Stimulated activated CD8-positive, alpha-beta memory T cell treated with anti-CD3 and anti-CD28 coated beads, Interleukin-4, amount 100 ng/mL, for 48 hours (primary cell): ENCODE results near the gene CNPY1.

Experiments used
- DNase-seq: peaks from one replicate; pipeline ENCODE4 v3.0.0-alpha.2; 2020

The CNPY1 gene

GRCh38 chr7:155558351-155558750 lies 12.0 kb upstream of the CNPY1 start:
- DNase-seq = no peak

- no peak for DNase-seq
Observed at GRCh38 chr7:155557778-155558177, 11.4 kb upstream of the CNPY1 start.

GRCh38 chr7:155556763-155557162 lies 10.4 kb upstream of the CNPY1 start:
- DNase-seq = no peak

GRCh38 chr7:155555116-155555695 lies 8.8 kb upstream of the CNPY1 start:
- no peak for DNase-seq

GRCh38 chr7:155553871-155554270 lies 7.5 kb upstream of the CNPY1 start:
- DNase-seq = no peak

- DNase-seq = no peak
Observed at GRCh38 chr7:155551785-155552611, 5.6 kb upstream of the CNPY1 start.

- no peak for DNase-seq
Observed at GRCh38 chr7:155550916-155551315, 4.6 kb upstream of the CNPY1 start.

GRCh38 chr7:155549226-155549625 lies 2.9 kb upstream of the CNPY1 start:
- DNase-seq = no peak

- DNase-seq = no peak
Observed at GRCh38 chr7:155547161-155547791, 917 bp upstream of the CNPY1 start.

- DNase-seq = no peak
Observed at GRCh38 chr7:155545348-155545747, 1.0 kb downstream of the CNPY1 start.

- DNase-seq = no peak
Observed at GRCh38 chr7:155544485-155544884, 1.9 kb downstream of the CNPY1 start.

- no peak for DNase-seq
Observed at GRCh38 chr7:155543926-155544325, 2.4 kb downstream of the CNPY1 start.

- DNase-seq = no peak
Observed at GRCh38 chr7:155543011-155543876, 3.1 kb downstream of the CNPY1 start.

GRCh38 chr7:155541986-155542675 lies 4.2 kb downstream of the CNPY1 start:
- no peak for DNase-seq

GRCh38 chr7:155540553-155540952 lies 5.8 kb downstream of the CNPY1 start:
- DNase-seq = no peak

GRCh38 chr7:155538293-155538692 lies 8.1 kb downstream of the CNPY1 start:
- no peak for DNase-seq

- no peak for DNase-seq
Observed at GRCh38 chr7:155536451-155536850, 9.9 kb downstream of the CNPY1 start.

- no peak for DNase-seq
Observed at GRCh38 chr7:155534691-155535090, 11.7 kb downstream of the CNPY1 start.

- peak; percentile 71 for DNase-seq
Observed at GRCh38 chr7:155533827-155534690, 12.3 kb downstream of the CNPY1 start.

- peak; percentile 28 for DNase-seq
Observed at GRCh38 chr7:155533120-155533826, 13.1 kb downstream of the CNPY1 start.

- DNase-seq = no peak
Observed at GRCh38 chr7:155532792-155533119, 13.6 kb downstream of the CNPY1 start.
